CD14-positive monocyte (primary cell): ENCODE results near the gene SLC4A5. TPM values are rescaled to one million over a fixed set of nuclear protein-coding genes. Genes with fewer than 3 reads are reported as not detected.

Experiments used
- DNase-seq, 3 donors: peaks; one replicate each; pipeline ENCODE4 v3.0.0-alpha.2; 2011 to 2022
- H2AFZ ChIP-seq: 2 replicates; pipeline ENCODE4 v1.6.0; 2012; ENCODE audit warnings: mild to moderate bottlenecking, low read depth, low read length, inconsistent platforms; ENCODE audit not compliant: insufficient read depth, poor library complexity, severe bottlenecking
- H3K27ac ChIP-seq, 2 donors: 1 replicate in 1 of 2; 2 replicates in 1 of 2; pipeline ENCODE4 v1.5.1; 2012 to 2013; ENCODE audit warnings: low read length in 2 of 2, control low read depth in 1 of 2, inconsistent platforms in 1 of 2, low read depth in 1 of 2, mild to moderate bottlenecking in 1 of 2
- H3K27me3 ChIP-seq, 2 donors: one replicate each; pipeline versions ENCODE4 v1.6.0 to v1.6.1; 2011 to 2013; ENCODE audit warnings: low read length in 2 of 2; ENCODE audit not compliant: control insufficient read depth in 2 of 2, insufficient read depth in 2 of 2
- H3K36me3 ChIP-seq, 2 donors: replicated peaks in 1 of 2; 1 replicate in 1 of 2; 2 replicates in 1 of 2; pipeline versions ENCODE4 v1.5.1 to v1.6.1; 2012 to 2013; ENCODE audit warnings: low read length in 2 of 2, control low read depth in 1 of 2, inconsistent platforms in 1 of 2, mild to moderate bottlenecking in 1 of 2; ENCODE audit not compliant: insufficient read depth in 2 of 2, control insufficient read depth in 1 of 2
- H3K4me1 ChIP-seq, 2 donors: 1 replicate in 1 of 2; 2 replicates in 1 of 2; pipeline versions ENCODE4 v1.5.1 to v1.6.1; 2012 to 2013; ENCODE audit warnings: low read length in 2 of 2, control low read depth in 1 of 2, inconsistent platforms in 1 of 2, mild to moderate bottlenecking in 1 of 2, moderate library complexity in 1 of 2; ENCODE audit not compliant: insufficient read depth in 2 of 2, control insufficient read depth in 1 of 2
- H3K4me2 ChIP-seq: replicated peaks from 2 replicates; pipeline ENCODE3; 2012; ENCODE audit warnings: low read length, moderate library complexity, mild to moderate bottlenecking; ENCODE audit not compliant: poor library complexity, severe bottlenecking; ENCODE audit errors: extremely low read depth
- H3K4me3 ChIP-seq, 3 experiments: fragments of 200-600 bp in 1 of 3; sonication (generic) in 1 of 3; replicated peaks in 1 of 3; 1 replicate in 2 of 3; 2 replicates in 1 of 3; pipeline ENCODE4 v1.5.1; 2011 to 2013; ENCODE audit warnings: low read length in 3 of 3, mild to moderate bottlenecking in 3 of 3, control low read depth in 2 of 3, low read depth in 2 of 3, inconsistent platforms in 1 of 3, moderate library complexity in 1 of 3
- H3K79me2 ChIP-seq: 2 replicates; pipeline ENCODE4 v1.6.0; 2012; ENCODE audit warnings: mild to moderate bottlenecking, control low read depth, inconsistent platforms, low read length, moderate library complexity; ENCODE audit not compliant: insufficient read depth
- H3K9ac ChIP-seq: 2 replicates; pipeline ENCODE4 v1.6.0; 2017; ENCODE audit warnings: low read length, mild to moderate bottlenecking; ENCODE audit not compliant: insufficient read depth, poor library complexity, severe bottlenecking
- H3K9me3 ChIP-seq, 2 donors: replicated peaks in 1 of 2; 1 replicate in 1 of 2; 2 replicates in 1 of 2; pipeline versions ENCODE4 v1.5.1 to v1.6.1; 2012 to 2013; ENCODE audit warnings: low read length in 2 of 2, control low read depth in 1 of 2; ENCODE audit not compliant: control insufficient read depth in 1 of 2, insufficient read depth in 1 of 2
- H4K20me1 ChIP-seq: 2 replicates; pipeline ENCODE4 v1.6.0; 2012; ENCODE audit warnings: mild to moderate bottlenecking, low read length, control low read depth, moderate library complexity; ENCODE audit not compliant: insufficient read depth
- H3K27ac Mint-ChIP-seq, 7 donors: one replicate each; pipeline ENCODE4 v1.8.0; 2020; ENCODE audit warnings: mild to moderate bottlenecking in 7 of 7, mixed read lengths in 7 of 7, moderate library complexity in 6 of 7, inconsistent platforms in 2 of 7
- H3K27me3 Mint-ChIP-seq, 3 donors: one replicate each; pipeline ENCODE4 v1.8.0; 2021 to 2022; ENCODE audit warnings: low read depth in 3 of 3, mild to moderate bottlenecking in 3 of 3, mixed read lengths in 3 of 3, moderate library complexity in 3 of 3, inconsistent platforms in 1 of 3
- H3K36me3 Mint-ChIP-seq, 2 donors: one replicate each; pipeline ENCODE4 v1.8.0; 2020; ENCODE audit warnings: mixed read lengths in 2 of 2, inconsistent platforms in 1 of 2, mild to moderate bottlenecking in 1 of 2
- H3K4me1 Mint-ChIP-seq: one replicate; pipeline ENCODE4 v1.8.0; 2020; ENCODE audit warnings: mild to moderate bottlenecking, mixed read lengths
- H3K4me3 Mint-ChIP-seq, 2 donors: one replicate each; pipeline ENCODE4 v1.8.0; 2020; ENCODE audit warnings: mild to moderate bottlenecking in 2 of 2, mixed read lengths in 2 of 2, moderate library complexity in 1 of 2
- H3K9me3 Mint-ChIP-seq, 7 donors: one replicate each; pipeline ENCODE4 v1.8.0; 2020 to 2022; ENCODE audit warnings: mixed read lengths in 7 of 7, mild to moderate bottlenecking in 6 of 7, moderate library complexity in 6 of 7, inconsistent platforms in 2 of 7
- CTCF ChIP-seq: fragments of 200-600 bp; IDR thresholded peaks from one replicate; pipeline ENCODE4 v1.8.0; 2022; ENCODE audit warnings: antibody characterized with exemption, mild to moderate bottlenecking
- WGBS: methylation state at CpG from one replicate; pipeline ENCODE4 v1.1.5; 2013; ENCODE audit warnings: missing lambda C conversion rate; ENCODE audit not compliant: insufficient coverage; 5-methylcytosine and 5-hydroxymethylcytosine counted together
- intact Hi-C, 2 donors: fragments of 100-400 bp; cut with micrococcal nuclease; formaldehyde crosslinking; loops; one replicate each; pipeline versions ENCODE4 v1.15.0 to v1.15.1; 2023
- polyA plus RNA-seq, 3 donors: library from polyadenylated mRNA; depleted of rRNA in 1 of 3; unstranded in 2 of 3; stranded (reverse) in 1 of 3; fragments of 300-500 nt in 2 of 3; fragments of >200 nt in 1 of 3; fragmentation: Illumina TruSeq in 2 of 3; gene quantifications; 1 replicate in 2 of 3; 2 replicates in 1 of 3; pipeline ENCODE4 v1.2.3, GENCODE V29; 2012 to 2021

The SLC4A5 gene
- polyA plus RNA-seq, 3 donors, result 0.10 to 1.1 TPM; not detected in 1

- Mint-ChIP-seq H3K4me3 (no peak overlapping the region), H3K9me3 (no peaks in the 10 kb centered on the region), H3K27ac (no peak overlapping the region), H3K27me3 (no peaks in the 10 kb centered on the region), H3K4me1 (peaks cover 6% of the 10 kb centered on the region), H3K36me3 (peaks cover 11 to 21% of the 10 kb centered on the region in 2 donors)
- 70% methylated on average over 6 of the region's 8 CpGs for WGBS
- Histone ChIP-seq H3K4me2 (no peak overlapping the region), H3K27ac (no peak overlapping the region), H3K4me1 (peaks cover 0 to 6% of the 10 kb centered on the region in 2 donors), H3K4me3 (no peak overlapping the region), H3K9ac (no peak overlapping the region), H2AFZ (no peak overlapping the region), H3K36me3 (peaks cover 4 to 30% of the 10 kb centered on the region in 2 donors), H3K79me2 (peaks cover 72% of the 10 kb centered on the region), H3K9me3 (no peaks in the 10 kb centered on the region), H3K27me3 (no peaks in the 10 kb centered on the region), H4K20me1 (peaks cover 72% of the 10 kb centered on the region)
- intact Hi-C loops, result no loop called here
- TF ChIP-seq CTCF, result no peak
- DNase-seq, result no peak
These were observed 42.2 kb upstream of the SLC4A5 start for GRCh38 chr2:74385396-74385795.

- no peak overlapping the region for H3K4me3 Mint-ChIP-seq
- no peaks in the 10 kb centered on the region for H3K9me3 ChIP-seq
- H3K9ac ChIP-seq, result no peak overlapping the region
- peaks cover 72% of the 10 kb centered on the region for H3K79me2 ChIP-seq
- no peaks in the 10 kb centered on the region for H3K27me3 Mint-ChIP-seq
- no peak for DNase-seq
- H3K4me2 ChIP-seq, result no peak overlapping the region
- H3K4me1 Mint-ChIP-seq, result peaks cover 12% of the 10 kb centered on the region
- H3K27ac Mint-ChIP-seq, result no peak overlapping the region
- peaks cover 4 to 30% of the 10 kb centered on the region in 2 donors for H3K36me3 ChIP-seq
- H4K20me1 ChIP-seq, result peaks cover 85% of the 10 kb centered on the region
- WGBS, result 100% methylated on average over 2 of the region's 3 CpGs
- H3K4me3 ChIP-seq, result no peak overlapping the region
- no peaks in the 10 kb centered on the region for H3K27me3 ChIP-seq
- H3K27ac ChIP-seq, result no peak overlapping the region
- H3K9me3 Mint-ChIP-seq, result no peaks in the 10 kb centered on the region
- intact Hi-C loops, result no loop called here
- H3K36me3 Mint-ChIP-seq, result peaks cover 11 to 23% of the 10 kb centered on the region in 2 donors
- H3K4me1 ChIP-seq, result peaks cover 0 to 3% of the 10 kb centered on the region in 2 donors
- H2AFZ ChIP-seq, result no peak overlapping the region
- no peak for TF ChIP-seq CTCF
These were observed 40.8 kb upstream of the SLC4A5 start for GRCh38 chr2:74384051-74384450.
